ENCODE results near the gene SIM1. TPM values are rescaled to one million over a fixed set of nuclear protein-coding genes. Genes with fewer than 3 reads are reported as not detected.

SIM1 gene
- total RNA-seq, 1 experiment from 2014 or later = not detected

DNA sequence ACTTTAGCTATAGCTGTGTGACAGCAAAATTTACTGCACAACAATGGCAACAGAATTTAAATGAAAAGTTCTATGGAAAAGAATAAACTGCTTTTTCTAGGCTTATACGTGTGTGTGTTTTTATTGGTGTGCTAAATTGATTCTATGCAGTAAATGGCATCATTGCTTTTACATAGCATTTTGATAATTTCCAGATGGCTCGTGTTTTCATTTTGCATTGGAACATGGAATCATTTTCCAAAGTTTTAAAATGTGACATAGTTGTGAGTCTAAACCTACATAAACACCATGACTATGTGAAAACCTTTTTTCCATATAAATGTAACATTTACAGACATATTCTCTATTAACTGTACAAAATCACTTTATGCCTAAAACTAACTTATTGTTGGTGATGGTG lies 127.8 kb downstream of the SIM1 start:
- in situ Hi-C loops (cut with HindIII; ENCODE audit: low pct_unique_long_range_greater_than_20kb, low sequenced_read_pairs) = no loop called here
- H3K4me1 ChIP-seq (ENCODE audit: control insufficient read depth, insufficient read depth, low read length) = no peaks in the 10 kb centered on the region
- DNase-seq (ENCODE audit: low read depth, low spot score) (no peak), ATAC-seq (no peak)
- no peaks in the 10 kb centered on the region for H3K27me3 ChIP-seq (ENCODE audit: control insufficient read depth, insufficient read depth, low read length)
- CTCF ChIA-PET = no interaction called here
- BruUV-seq (replicated peaks) = no TSS peak
- no peak overlapping the region for H3K27ac ChIP-seq (ENCODE audit: low read length)
- TF ChIP-seq TCF7L2 (IDR thresholded peaks at IDR 0.05; ENCODE audit: low read depth, low read length) = no peak
- TF ChIP-seq, protein P1, sequence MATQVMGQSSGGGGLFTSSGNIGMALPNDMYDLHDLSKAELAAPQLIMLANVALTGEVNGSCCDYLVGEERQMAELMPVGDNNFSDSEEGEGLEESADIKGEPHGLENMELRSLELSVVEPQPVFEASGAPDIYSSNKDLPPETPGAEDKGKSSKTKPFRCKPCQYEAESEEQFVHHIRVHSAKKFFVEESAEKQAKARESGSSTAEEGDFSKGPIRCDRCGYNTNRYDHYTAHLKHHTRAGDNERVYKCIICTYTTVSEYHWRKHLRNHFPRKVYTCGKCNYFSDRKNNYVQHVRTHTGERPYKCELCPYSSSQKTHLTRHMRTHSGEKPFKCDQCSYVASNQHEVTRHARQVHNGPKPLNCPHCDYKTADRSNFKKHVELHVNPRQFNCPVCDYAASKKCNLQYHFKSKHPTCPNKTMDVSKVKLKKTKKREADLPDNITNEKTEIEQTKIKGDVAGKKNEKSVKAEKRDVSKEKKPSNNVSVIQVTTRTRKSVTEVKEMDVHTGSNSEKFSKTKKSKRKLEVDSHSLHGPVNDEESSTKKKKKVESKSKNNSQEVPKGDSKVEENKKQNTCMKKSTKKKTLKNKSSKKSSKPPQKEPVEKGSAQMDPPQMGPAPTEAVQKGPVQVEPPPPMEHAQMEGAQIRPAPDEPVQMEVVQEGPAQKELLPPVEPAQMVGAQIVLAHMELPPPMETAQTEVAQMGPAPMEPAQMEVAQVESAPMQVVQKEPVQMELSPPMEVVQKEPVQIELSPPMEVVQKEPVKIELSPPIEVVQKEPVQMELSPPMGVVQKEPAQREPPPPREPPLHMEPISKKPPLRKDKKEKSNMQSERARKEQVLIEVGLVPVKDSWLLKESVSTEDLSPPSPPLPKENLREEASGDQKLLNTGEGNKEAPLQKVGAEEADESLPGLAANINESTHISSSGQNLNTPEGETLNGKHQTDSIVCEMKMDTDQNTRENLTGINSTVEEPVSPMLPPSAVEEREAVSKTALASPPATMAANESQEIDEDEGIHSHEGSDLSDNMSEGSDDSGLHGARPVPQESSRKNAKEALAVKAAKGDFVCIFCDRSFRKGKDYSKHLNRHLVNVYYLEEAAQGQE (IDR thresholded peaks at IDR 0.05; ENCODE audit: insufficient read depth in 1 of 2, low read depth in 2 of 2, low read length in 1 of 2) = no peak
- no peaks in the 10 kb centered on the region for H3K9me3 ChIP-seq (ENCODE audit: control insufficient read depth, insufficient read depth, low read depth, low read length)
- no peaks in the 10 kb centered on the region for H3K36me3 ChIP-seq (ENCODE audit: control insufficient read depth, insufficient read depth, low read length)
- POLR2A ChIA-PET = no interaction called here
- H3K4me3 ChIP-seq (ENCODE audit: low read depth in 2 of 2, low read length in 2 of 2) = no peak overlapping the region
- intact Hi-C loops (cut with micrococcal nuclease; ENCODE audit: unreplicated experiment) = no loop called here

DNA sequence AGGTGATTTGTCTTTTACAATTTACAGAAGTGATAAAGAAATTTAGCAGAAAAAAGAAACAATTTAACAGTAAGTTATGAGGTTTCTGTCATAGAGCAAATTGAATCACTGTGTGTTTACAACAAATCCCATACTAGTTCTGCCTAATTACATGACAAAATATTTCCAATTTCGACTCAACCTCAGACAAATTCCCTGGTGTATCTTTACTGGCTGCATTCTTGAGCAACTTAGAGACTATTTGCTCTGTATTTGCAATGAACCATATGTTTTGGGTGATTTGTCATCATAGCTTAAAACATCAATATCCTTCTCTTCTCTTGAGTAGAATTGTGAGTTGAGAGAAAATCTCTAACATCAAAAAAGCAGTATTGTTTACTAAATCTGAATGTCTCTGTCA lies 128.7 kb downstream of the SIM1 start:
- intact Hi-C loops (cut with micrococcal nuclease; ENCODE audit: unreplicated experiment) = no loop called here
- POLR2A ChIA-PET = interaction anchor here (0.6 kb wide), 1 partner anchor 67 kb away, joined by 4 read pairs; no protein-coding TSS in a partner anchor

More for the DNA sequence above, 128.7 kb downstream of the SIM1 start:
- no peak overlapping the region for H3K27ac ChIP-seq (ENCODE audit: low read length)
- H3K27me3 ChIP-seq (ENCODE audit: control insufficient read depth, insufficient read depth, low read length) = no peaks in the 10 kb centered on the region
- no peaks in the 10 kb centered on the region for H3K9me3 ChIP-seq (ENCODE audit: control insufficient read depth, insufficient read depth, low read depth, low read length)
- no peak for DNase-seq (ENCODE audit: low read depth, low spot score)
- CTCF ChIA-PET = no interaction called here
- no peaks in the 10 kb centered on the region for H3K36me3 ChIP-seq (ENCODE audit: control insufficient read depth, insufficient read depth, low read length)
- no peaks in the 10 kb centered on the region for H3K4me1 ChIP-seq (ENCODE audit: control insufficient read depth, insufficient read depth, low read length)
- no peak overlapping the region for H3K4me3 ChIP-seq (ENCODE audit: low read depth in 2 of 2, low read length in 2 of 2)
- ATAC-seq = no peak
- BruUV-seq (replicated peaks) = no TSS peak
- in situ Hi-C loops (cut with HindIII; ENCODE audit: low pct_unique_long_range_greater_than_20kb, low sequenced_read_pairs) = no loop called here
- TF ChIP-seq TCF7L2 (IDR thresholded peaks at IDR 0.05; ENCODE audit: low read depth, low read length) = no peak
- TF ChIP-seq POLR2AphosphoS5 (IDR thresholded peaks at IDR 0.05; ENCODE audit: low read depth, low read length) = no peak
- TF ChIP-seq, protein P2, sequence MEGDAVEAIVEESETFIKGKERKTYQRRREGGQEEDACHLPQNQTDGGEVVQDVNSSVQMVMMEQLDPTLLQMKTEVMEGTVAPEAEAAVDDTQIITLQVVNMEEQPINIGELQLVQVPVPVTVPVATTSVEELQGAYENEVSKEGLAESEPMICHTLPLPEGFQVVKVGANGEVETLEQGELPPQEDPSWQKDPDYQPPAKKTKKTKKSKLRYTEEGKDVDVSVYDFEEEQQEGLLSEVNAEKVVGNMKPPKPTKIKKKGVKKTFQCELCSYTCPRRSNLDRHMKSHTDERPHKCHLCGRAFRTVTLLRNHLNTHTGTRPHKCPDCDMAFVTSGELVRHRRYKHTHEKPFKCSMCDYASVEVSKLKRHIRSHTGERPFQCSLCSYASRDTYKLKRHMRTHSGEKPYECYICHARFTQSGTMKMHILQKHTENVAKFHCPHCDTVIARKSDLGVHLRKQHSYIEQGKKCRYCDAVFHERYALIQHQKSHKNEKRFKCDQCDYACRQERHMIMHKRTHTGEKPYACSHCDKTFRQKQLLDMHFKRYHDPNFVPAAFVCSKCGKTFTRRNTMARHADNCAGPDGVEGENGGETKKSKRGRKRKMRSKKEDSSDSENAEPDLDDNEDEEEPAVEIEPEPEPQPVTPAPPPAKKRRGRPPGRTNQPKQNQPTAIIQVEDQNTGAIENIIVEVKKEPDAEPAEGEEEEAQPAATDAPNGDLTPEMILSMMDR (IDR thresholded peaks at IDR 0.05) = no peak
- no peak for TF ChIP-seq SIN3A (IDR thresholded peaks at IDR 0.05; ENCODE audit: borderline replicate concordance, insufficient read depth, low read depth, low read length)
- TF ChIP-seq, protein P1 (IDR thresholded peaks at IDR 0.05; ENCODE audit: insufficient read depth in 1 of 2, low read depth in 2 of 2, low read length in 1 of 2) = no peak

Measured in Panc1 (cell line).